ENCODE measurements around the gene SIK3.

The SIK3 gene

DNA sequence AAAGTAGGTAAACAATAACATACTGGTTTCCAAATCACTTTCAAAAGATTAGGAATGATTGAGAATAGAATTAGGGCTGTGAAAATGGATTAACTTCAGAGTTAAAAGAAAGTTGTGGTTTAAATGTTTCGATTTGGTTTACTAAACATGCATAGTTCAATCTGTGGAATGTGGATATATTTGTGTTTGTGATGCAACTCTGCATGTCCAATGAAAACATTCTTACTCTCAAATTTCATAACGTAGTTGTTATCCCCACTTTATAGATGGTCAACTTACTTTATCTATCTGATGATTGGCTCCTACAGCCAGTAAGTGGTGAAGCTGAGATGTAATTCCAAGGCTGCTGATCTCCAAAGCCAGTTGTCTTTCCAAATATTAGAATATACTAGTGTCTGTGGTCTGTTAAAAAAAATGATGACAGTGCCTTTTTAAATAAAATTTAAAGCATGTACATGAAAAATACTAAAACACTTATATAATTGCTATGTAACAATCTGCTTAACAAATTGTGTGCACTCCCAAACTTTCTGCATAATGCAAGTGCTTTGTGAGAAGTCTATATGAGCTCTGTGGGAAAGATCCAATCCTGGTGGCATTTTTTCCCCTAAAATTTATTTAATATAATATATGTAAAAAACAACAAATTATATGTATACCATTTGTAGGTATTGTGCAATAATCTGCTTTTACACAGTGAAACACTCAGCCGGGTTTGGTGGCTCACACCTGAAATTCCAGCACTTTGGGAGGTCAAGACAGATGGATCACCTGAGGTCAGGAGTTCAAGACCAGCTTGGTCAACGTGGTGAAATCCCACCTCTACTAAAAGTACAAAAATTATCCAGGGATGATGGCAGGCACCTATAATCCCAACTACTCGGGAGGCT, 9.7 kb upstream of the SIK3 start:
- DNase-seq, result no peak

DNA sequence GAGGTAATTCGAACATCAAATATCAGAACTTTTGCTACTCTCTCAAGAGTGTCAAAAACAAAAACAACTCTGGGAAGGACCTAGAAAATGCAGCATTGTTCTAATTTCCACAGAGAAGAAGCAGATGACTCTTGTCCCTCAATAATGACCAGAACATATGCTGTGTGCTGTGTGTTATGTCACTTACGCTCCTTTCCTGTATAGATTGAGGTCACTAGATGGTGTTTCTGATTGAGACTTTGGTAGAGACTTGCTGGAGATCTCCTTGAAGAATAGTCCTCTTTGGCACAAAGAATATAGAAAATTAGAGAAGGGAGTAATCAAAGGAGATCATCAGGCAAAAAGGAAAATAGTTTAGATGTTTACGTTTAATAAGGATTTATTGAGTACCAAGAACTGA, 2.3 kb upstream of the SIK3 start:
- no peak for DNase-seq

DNA sequence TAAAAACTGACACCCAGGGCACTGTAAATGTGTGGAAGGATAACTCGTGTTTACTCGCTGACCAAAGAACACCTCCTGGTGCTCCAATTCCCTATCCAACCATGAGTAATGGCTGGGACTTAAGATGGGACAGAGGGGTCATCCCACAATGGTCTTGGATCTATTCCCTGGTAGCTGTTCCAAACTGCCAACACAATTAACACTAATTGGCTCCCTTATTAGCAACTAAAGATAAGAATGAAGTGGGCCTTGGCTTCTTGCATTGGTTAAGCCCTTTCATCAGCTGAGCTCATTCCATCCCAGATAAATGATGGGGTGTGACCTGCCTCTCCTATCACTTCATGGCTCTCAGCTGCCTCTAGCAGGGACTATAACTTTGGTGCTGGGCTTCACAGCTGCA, 1.5 kb upstream of the SIK3 start:
- no peak for DNase-seq

DNA sequence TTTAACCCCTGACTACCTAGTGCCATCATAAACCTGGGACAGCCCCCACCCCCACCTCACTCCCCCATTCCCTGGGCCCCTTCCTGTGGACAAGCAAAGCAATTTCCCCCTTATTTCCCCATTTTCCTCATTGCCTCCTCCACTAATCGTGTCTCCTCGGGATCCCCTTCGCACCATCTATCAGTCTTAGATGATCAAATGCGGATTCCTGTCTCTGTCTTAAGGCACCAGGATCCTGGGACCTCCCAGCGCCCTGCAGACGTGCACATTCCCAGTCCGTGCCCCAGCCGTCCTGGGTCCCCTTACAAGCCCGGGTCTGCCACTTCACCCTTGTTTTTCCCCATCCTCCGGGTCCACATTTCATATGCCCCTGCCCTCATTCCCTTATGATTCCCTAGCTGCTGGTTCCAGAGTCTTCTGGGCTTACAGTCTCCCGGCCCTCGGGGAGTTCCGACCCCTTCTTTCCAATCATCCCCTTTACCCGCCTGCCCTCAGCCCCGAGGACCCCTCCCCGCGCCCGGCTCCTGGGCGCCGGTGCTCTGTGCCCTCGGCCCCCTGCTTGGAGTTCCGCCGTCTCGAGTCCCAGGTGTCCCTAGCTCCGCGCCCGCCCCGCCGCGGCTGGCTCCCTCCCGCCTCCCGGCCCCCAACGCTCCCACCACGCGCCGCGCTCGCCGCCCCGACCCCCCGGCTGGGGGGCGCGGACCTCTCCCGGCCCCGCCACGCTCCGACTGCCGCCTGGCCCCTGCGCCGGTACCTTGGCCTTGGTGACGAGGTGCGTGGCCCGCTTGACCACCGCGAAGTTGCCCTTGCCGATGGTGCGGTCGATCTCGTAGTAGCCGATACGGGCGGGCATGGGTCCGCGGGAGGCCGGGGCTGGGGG, 599 bp downstream of the SIK3 start:
- peak; percentile 25 to 28 for DNase-seq

DNA sequence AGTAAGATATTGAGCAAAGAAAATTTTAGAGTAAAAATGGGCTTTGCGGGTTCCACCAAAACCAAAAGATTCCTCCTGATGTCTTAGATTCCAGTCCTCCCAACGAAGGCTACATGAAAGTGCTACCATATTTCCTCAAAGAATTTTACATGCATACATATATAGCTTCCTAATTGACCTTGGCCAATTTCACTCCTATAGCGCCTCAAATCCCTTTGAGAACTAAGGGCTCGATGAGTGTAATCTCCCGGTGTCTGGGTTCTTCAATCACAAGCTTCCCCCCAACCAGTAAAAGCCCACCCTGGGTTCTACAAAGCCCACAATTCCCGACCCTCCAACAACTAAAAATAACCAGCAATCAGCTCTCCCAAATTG, 1.2 kb downstream of the SIK3 start:
- peak in 1 of 2 experiments; percentile 21 for DNase-seq

DNA sequence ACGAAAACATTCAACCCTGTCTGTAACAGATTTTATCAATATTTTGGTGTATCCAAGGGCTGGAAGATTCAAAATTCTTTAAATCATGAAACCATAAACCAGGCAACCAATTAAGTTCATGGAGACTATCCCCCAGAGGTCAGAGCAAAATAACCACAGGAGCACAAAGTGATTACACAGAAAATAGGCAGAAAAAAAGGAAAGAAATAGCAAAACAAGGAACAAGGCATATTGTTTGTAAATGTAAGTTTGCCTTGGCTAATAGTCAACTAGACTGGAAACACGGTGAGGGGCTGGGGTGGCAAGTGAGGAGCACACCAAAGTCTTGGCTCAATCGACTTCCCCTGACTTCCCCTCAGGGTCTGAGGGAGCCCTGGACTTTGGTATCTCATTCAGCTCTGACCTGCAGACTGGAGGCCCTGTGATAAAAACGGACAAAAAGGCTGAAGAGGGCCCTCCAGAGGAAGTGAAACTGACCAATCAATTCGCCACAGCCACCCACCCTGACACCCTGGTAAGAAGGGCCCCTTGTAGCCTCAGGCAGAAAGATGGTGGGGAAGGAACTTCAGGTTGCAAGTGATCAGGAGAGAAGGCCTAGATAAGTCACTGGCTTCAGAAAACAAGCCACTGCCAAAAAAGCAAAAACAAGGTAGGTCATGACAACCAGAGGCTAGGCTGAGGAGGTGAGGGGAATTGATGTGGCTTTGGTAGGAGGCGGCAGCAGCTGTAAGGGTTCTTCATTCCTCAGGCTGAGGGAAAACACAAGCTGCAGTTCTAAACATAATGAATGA, 1.8 kb downstream of the SIK3 start:
- no peak for DNase-seq

DNA sequence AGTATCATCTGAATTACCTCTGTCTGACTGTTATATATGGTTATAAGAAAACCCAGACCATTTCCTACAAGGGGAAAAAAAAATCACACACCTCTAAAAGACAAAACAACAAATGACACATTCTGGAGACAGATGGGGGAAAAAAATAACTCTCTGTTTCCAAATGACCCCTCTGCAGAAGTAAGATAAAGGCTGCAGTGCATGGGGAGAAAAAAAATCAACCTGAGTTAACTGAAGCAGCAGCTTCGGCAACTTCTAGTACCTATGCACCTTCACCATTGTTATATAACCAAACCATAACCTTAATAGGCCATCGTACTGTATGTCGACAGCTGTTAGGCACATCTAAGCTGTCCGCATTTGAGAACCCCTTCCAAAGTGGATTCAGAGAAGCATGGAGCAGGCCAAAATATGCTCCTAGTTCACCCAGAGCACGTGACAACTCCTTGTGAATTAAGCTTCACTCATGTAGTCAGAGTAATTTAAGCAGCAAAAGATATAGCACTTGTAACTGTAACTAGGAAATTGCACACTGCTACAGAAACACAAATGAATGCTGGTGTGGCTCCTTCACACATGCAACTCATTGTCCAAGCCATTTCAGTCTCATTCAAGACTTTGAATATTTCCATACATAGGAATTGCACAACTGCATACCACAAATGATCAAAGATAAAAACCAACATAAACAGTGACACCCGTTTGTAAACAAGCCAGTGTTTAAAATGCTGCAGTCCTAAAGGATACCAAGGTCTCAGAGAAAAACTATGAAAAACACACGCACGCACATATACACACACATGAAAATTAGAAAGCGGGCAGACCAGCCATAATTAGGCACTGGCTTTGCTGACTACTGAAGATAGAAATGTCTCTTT, 2.7 kb downstream of the SIK3 start:
- peak; percentile 57 to 86 for DNase-seq

DNA sequence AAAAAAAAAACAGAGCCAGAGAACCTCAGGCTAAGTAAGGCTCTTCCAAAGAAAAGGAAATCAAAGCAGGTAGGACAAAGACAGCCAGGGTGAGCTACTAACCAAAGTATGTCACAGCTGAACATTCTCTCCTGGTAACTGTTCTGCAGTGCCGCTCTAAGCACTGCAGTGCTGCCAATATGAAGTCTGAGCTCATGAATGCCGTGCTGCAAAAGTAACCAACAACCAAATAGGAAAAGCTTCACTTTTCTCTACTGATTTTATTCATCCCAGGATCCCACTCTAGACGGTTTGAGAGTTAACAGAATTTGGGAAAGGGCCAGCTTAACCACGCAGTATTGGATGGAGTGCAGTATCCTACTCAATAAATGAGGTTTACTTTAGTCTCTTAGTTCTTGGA, 3.5 kb downstream of the SIK3 start:
- DNase-seq, result no peak

DNA sequence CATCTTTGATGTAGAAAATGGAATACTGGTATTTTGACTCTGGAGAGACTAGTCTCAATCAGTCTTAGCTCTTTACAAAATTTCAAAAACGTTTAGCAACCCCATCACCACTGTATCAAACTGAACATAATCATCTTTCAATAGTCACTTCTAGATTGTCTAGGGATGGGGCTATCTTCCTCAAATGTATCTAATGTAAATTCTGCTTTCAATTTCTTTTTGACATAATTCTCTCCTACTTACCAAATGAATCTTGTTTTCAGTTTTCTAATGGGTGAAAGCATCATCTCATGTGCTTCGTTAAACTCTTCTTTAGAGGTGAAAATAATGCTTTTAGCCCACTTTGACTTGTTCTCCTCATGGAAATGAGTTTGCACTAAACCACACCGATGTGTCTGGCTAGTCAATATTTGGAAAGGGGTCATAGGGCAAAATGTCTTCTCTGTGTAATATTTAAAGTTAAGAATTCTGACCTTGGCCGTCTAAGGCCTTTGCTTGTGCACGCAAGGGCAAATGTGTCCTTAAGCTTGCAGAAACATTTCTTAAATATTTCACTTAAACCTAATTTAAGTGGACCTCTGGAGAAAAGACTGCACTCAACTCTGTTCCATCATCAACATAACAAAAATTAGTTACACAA, 5.2 kb downstream of the SIK3 start:
- DNase-seq, result no peak

DNA sequence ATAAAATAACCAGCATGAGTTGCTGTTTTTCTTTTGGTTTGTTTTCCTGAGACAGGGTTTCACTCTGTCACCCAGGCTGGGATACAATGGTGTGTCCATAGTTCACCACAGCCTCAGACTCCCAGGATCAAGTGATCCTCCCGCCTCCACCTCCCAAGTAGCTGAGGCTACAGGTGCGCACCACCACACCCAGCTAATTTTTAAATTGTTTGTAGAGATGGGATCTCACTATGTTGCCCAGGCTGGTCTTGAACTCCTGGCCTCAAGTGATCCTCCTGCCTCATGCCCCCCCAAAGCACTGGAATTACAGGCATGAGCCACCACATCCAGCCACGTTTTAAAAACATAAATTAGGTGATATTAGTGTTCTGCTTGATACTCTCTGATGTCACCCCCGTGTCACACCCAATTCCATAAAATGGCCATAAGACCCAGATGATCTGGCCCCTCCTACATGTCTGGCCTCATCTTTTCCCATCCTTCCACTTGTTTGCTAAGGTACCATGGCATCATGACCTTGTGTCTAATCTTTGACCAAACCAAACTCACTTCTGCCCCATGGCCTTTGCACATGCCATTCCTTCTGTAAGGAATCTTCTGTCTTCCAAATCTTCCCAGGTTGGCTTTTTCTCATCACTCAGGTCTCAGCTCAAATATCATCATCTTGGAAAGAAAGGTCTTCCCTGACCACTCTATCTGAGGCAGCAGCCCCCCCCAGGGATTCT, 6.3 kb downstream of the SIK3 start:
- DNase-seq, result no peak

DNA sequence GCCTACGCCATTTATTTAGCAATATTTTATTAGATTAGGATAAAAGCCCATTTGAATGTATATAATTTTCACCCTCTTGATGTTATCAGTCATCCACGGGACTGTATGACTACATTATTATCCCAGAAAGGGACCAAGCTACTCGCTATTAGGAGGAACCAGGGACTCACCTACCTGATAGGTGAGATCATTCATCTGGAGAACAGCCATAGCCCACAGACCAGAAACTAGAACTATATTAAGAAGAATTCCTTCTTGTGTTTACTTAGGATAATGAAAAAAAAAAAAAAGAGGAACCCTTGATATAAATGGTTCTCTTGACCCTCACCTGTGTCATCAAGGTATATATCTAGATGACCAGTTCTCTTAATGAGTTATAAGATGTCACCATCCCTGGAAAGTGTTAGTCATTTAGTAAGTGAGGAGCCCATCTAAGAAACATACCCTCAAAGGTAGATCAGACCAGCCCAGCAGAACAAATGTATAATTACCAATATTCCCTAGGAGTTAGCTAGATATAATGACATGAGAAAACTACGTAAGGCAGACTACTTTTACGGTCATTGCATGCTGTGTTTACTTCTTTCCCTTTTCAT, 8.0 kb downstream of the SIK3 start:
- no peak for DNase-seq

DNA sequence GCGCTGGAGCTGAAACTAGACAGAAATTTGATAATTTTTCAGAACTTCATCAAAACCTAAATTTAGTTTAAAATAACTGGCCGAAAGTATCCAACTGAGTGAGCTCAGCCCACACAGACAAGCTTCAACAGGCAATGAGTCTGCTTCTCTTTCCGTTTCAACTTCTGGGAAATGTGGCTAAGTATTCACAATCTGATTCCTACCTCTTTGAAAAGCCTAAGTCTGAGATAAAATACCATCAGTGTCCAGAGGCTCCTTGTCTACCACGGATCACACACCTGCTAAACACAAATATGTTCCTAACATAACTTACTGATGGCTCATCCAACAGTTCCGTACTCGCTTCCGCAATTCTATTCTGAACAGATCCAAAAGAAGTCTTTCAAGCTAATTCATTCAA, 8.5 kb downstream of the SIK3 start:
- DNase-seq, result no peak

DNA sequence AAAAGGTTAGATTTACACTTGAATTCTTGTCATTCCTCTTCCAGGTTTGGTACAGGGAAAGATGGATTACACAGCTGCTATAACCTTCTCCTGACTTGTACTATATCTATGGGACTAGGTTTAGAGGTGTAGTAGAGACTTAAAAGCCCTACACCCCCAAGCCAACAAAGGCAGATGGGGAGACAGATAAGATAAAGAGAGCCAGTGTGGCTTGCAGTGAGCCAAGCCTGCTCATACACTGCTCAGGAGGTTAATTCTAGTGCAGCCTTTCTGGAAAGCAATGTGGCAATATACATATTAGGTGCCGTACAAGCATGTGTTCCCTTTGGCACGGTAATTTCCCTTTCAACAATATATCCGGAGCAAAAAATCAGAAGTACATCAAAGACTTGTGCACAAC, 10.8 kb downstream of the SIK3 start:
- DNase-seq, result no peak

DNA sequence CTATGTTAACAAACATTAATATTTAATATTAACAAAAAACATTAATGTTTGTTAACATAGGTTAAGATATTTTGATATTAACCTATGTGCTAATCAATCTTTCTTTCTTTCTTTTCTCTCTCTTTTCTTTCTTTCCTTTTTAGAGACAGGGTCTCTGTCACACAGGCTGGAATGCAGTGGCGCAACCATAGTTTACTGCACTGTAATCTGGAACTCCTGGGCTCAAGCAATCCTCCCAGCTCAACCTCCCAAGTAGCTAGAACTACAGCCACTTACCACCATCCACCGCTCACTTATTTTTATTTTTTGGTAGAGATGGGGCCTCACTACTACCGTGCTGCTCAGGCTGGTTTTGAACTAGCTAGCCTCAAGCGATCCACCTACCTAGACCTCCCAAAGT, 13.2 kb downstream of the SIK3 start:
- DNase-seq, result no peak

DNA sequence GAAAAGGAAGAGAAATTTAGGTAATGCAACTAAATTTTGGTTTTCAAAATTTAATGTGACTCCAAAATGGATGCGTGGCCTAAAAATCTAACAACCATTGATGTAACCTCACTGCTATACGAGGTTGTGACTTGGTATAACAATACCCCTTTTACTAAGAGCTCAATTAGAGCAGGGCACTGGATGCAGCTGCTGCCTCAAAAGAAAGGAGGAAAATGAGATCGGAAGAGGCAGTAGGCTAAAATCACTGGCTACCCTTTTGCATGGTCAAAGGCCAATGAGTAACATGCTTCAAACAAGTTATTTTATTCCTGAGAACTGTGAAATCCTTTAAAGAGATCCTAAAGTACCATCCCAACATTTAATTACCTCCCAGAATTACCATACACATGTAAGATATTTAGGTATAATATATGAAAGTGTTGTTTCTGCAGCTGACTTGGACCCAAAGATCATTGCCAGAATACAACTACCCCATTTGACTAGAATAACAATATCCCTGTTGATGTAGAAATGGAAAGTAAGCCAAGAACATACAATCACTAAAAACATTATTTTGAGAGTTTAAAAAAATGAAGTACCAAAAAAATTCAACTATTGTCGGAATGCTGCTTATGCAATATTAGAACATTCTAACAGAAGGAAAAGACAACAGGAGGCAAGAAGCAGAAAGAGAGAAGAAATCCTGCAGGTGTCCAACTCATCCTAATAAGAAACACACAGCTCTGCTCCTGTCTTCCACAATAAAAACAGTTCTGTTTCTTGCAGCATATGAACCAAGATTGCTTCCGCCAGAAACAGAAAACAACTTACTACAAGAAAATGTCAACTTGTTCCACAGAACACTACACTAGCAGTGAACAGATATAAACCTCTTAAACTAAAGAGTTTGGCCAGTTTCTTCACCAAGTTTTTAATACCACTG, 15.0 kb downstream of the SIK3 start:
- no peak for DNase-seq

DNA sequence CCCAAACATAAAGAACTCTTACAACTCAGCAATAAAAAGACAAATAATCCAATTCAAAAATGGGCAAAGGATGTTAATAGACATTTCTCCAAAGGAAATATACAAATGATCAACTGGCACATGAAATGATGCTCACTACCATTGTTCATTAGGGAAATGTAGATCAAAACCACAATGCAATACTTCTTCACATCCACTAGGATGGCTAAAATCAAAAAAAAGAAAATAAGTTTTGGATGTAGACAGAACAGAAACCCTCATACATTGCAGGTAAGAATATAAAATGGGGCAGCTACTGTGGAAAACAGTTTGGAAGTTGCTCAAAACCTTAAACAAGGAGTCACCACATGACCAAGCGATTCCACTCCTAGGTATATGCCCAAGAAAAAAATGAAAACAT, 16.3 kb downstream of the SIK3 start:
- no peak for DNase-seq

DNA sequence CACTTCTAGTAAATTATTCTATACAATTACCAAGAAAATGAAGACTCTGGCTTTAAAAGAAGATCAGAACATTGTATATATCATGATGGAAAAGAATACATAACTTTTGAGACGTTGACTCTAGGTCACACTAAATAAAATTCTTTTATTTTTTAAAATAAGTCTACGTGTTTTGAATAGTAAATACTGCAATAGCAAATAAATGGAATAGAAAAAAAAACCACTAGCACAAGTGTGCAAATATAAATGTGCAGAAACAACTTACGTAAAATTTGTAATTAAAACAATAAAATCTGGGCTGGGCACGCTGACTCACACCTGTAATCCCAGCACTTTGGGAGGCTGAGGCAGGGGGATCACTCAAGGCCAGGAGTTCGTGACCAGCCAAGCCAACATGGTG, 17.9 kb downstream of the SIK3 start:
- no peak for DNase-seq

DNA sequence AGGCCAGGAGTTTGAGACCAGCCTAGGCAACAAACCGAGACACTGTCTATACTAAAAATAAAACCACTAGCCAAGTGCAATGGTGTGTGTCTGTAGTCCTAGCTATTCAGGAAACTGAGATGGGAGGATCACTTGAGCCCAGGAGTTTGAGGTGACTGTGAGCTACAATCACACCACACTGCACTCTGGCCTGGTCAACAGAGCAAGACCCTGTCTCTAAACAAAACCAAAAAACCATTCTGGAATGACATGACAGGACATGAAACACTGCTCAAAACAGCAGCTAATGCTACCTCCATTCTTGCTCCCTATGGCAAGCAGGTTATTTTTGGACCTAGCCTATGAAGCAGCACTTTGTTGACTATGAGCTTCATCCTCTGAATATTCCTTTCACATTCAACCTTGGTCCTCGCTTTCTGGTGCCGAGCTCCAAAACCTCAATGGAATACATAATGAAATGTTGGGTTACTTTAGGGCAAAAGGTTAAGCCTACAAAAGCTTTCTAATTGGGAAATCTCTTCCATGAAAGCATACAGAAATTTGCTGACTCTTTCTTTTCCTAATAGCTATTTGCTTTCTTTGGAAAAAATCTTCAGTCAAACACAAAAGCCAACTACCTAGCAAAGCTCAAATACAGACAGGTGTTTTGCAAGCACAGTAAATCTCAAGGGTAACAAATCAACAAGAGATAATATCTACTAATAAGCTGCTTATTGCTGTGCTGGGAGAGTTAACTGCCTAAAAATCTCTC, 21.1 kb downstream of the SIK3 start:
- DNase-seq, result no peak

DNA sequence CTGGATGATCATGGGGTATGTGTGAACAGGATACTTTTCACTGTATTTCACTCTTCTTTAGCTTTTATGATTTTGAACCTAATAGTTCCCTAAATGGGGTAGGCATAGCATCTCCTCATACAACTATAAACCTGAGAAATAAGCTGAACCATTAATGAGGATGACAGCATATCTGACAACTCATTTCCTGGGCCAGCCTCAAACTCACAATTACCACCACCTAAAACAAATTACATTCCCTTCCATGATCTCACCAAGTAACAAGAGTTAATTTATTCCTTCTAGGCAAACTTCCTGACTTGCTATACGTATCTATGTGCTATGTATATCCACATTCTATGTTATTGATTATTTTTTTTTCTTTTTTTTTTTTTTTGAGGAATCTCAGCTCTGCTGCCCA, 23.0 kb downstream of the SIK3 start:
- DNase-seq, result no peak

Data from NCI-H524 (cell line).